KG1 (cell line): Measurements from ENCODE around the gene SLC25A42.
"Not testable (repeated sequence)": the region's sequence is repeated elsewhere in the genome, so short reads cannot be mapped to it uniquely, and the experiment has no call there.

Source experiments
- DNase-seq: peaks from one replicate; lab custom pipeline; 2025; lab: John Stamatoyannopoulos, UW

SLC25A42 gene

GRCh38 chr19:19063183-19064097 lies at the start of gene SLC25A42:
Gene SLC25A42 (plus strand): TSS chr19:19063994. CDS start chr19:19096125, 32,131 bp downstream.
- peak; percentile 95 for DNase-seq

- DNase-seq, result no peak
Observed at GRCh38 chr19:19021115-19021514, 42.7 kb upstream of the SLC25A42 start.

DNA sequence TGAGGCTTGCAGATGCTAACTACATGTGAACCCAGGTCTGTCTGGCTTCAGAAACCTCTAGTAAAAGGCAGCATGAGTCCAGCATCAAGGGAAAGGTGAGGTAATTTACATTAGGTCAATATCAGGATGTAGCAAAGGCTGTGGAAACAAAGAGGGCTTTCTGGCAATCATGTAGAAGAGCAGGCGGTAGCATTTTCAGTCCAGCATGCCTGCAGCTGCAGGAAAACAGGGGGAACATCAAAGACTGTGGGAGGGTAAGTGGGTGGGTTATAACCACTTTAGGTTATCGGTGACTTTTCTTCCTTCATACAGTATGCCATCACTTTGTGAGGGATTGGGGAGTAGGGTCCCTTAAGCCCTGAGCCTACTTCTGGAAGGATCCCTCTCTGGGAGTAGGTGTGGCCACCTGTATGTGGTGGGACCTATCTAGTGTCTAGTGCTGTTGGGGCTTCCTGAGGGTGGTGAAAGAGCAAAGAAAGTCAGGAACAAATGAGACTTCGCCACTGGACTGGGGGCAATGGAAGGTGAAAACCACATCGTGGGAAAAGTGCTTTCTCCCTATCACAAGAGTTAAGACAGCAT lies 41.3 kb upstream of the SLC25A42 start:
- DNase-seq, result no peak

GRCh38 chr19:19023376-19023775 lies 40.4 kb upstream of the SLC25A42 start:
- not testable (repeated sequence) for DNase-seq

GRCh38 chr19:19025861-19026260 lies 37.9 kb upstream of the SLC25A42 start:
- no peak for DNase-seq

DNA sequence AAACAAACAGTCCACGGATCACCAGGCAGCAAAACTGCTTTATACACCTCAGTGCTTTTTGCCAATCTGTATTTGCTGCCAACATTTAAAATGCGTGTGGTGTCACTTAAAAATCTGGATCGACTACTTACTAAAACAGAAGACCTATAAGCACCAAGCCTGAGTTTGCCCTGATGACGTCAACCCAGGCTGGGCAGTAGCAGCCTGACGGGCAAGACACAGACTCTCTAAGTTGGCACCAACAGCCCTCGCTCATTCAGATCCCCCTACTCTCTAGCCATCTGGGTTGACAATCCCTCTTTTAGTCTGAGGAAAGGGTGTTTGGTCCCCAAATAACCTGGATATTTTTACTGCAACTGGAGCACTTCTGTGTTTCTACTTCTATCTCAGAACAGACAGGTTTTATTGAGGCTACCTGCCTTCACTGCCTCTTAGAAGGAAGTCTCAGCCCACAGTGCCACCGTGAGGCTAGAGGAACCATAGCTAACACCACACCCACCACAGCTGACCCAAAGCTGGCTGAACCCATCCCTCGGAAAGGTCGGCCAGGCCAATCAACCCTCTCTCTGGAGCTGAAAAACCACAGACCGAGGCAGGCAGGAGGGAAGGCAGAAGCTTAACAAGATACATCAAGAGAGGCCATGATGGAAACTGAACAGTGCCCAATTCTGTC lies 37.4 kb upstream of the SLC25A42 start:
- no peak for DNase-seq

GRCh38 chr19:19027228-19027627 lies 36.6 kb upstream of the SLC25A42 start:
- no peak for DNase-seq

DNA sequence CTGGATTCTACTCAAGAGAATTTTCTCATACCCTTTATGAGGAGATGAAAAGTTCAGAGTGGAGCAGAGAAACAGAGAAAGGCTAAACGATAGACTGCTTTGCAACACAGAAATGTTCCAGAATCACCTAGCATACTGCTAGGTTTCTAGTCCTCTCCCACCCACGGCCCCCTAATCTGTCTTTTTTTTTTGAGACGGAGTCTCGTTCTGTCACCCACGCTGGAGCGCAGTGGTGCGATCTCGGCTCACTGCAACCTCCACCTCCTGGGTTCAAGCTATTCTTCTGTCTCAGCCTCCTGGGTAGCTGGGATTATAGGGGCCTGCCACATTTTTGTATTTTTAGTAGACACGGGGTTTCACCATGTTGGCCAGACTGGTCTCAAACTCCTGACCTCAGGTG lies 35.3 kb upstream of the SLC25A42 start:
- DNase-seq, result no peak

- no peak for DNase-seq
Observed at GRCh38 chr19:19031891-19032290, 31.9 kb upstream of the SLC25A42 start.

GRCh38 chr19:19032420-19033175 lies 31.2 kb upstream of the SLC25A42 start:
- peak; percentile 90 for DNase-seq

GRCh38 chr19:19033176-19033425 lies 30.7 kb upstream of the SLC25A42 start:
- no peak for DNase-seq

DNA sequence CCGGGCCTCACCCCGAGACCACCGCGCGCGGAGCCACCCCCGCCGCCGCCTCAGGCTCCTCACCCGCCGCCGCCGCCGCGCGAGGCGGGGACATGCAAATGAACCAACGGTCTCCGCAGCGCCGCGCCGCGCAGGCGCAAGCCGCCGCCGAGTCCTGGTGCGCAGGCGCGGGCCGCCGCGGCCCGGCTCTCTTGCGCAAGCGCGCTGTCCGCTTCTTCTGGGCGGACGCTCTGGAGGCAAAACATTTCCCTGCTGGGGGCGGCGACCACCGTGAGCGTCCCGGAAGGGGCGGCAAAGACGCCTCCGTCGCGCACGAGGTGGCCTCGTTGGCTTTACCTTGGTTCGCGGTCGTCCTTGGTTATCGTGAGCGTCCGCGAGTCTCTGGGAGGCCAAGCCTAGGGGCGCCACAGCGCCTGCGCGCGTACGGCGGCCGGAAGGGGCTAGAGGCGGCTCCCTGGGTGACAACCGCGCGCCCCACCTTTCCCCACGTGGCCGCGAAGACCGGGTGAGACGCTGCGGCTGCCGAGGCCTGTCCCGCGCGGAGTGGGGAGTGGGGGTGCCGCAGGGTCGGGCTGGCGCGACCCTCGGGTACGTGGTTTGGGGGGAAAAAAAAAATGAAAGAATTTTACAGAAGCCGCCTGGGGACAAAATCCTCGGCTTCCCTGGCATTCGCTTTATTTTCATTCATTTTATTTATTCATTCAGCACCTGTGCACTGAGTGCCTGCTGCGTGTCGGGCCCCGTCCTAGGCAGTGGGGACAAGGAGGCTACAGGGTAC lies 30.2 kb upstream of the SLC25A42 start, which contains the start of the genes ARMC6 and SUGP2:
TSS of gene ARMC6 (plus strand) at position 178 of the 778 bp plus-strand sequence. CDS start 607 bp downstream, outside the sequence.
TSS of gene SUGP2 (minus strand) at position 92 of the 778 bp plus-strand sequence. CDS start 2,446 bp downstream, outside the sequence.
- DNase-seq, result peak; percentile 84

GRCh38 chr19:19034204-19034624 lies 29.6 kb upstream of the SLC25A42 start:
- peak; percentile 46 for DNase-seq

DNA sequence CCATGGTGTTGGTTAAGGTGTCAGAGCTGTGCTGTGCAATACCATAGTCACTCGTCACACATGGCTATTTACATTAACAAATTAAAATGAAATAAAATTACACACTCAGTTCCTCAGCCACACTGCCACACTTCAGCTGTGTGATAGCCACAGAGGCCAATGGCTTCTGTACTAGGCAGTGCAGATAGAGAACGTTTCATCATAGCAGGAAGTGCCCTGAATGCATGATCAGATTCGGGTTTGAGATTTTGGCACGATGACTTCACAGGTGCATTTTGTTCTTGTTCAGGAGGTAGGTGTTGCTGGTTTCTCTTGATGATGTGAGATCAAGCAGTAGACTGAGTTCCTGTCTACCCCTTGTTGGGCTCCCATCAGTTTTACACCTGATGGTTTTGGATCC lies 23.9 kb upstream of the SLC25A42 start:
- DNase-seq, result no peak

DNA sequence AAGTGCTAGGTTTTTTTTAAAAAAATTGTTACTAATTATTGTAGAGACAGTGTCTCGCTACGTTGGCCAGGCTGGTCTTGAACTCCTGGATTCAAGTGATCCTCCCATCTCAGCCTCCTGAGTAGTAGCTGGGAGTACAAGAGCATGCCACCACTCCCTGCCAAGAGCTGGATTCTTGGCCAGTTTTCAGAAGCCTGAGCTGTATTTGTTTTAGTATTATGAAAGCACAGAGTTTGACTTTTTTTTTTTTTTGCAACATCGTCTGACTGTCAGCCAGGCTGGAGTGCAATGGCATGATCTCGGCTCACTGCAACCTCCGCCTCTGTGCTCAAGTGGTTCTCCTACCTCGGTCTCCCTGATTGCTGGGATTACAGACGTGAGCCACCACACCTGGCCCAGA lies 23.4 kb upstream of the SLC25A42 start:
- no peak for DNase-seq

- no peak for DNase-seq
Observed at GRCh38 chr19:19042732-19043280, 21.0 kb upstream of the SLC25A42 start.

- DNase-seq, result no peak
Observed at GRCh38 chr19:19043481-19043880, 20.3 kb upstream of the SLC25A42 start.

GRCh38 chr19:19043881-19044280 lies 19.9 kb upstream of the SLC25A42 start:
- DNase-seq, result no peak

- DNase-seq, result no peak
Observed at GRCh38 chr19:19049406-19049805, 14.4 kb upstream of the SLC25A42 start.

DNA sequence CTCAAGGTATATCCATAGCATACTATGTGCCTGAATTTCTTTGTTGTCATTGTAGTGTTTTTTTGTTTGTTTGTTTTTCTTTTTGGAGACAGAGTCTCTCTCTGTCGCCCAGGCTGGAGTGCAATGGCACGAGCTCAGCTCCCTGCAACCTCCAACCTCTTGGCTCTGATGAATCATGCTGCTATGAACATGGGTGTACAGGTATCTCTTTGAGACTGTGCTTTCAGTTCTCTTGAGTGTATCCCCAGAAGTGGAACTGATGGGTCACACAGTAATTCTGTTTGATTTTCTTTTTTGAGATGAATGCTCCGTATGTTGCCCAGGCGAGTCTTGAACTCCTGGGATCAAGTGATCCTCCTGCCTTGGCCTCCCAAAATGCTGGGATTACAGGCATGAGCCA lies 13.7 kb upstream of the SLC25A42 start:
- no peak for DNase-seq

GRCh38 chr19:19050731-19051130 lies 13.1 kb upstream of the SLC25A42 start:
- no peak for DNase-seq
